ENCODE data around the gene FAT1. TPM values are rescaled to one million over a fixed set of nuclear protein-coding genes. Genes with fewer than 3 reads are reported as not detected.

FAT1 gene
- total and polyA plus RNA-seq, 5 donors from 2014 or later = 0.10 TPM; not detected in 4

DNA sequence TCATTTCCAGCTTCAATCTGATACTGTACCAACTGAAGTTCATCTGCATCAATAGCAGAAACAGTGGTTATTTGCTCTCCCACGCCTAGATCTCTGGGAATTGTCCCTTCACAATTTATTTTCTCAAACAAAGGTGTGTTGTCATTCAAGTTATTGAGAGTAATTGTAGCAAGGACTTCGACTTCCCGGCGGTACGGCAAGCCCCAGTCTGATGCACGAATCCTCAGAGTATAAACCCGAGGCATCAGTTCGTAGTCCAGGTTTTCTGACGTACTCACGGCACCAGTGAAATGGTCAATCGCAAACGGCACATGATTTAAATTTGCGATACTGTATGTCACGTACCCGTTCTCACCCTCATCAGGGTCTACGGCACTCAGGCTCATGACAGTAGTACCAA is 15.7 kb downstream of the FAT1 start:
- DNase-seq (no peak), ATAC-seq (ENCODE audit: low read depth in 2 of 2) (no peak)
- Histone ChIP-seq H3K9me3 (ENCODE audit: control insufficient read depth in 2 of 2, low read length in 2 of 2) (no peaks in the 10 kb centered on the region), H3K4me3 (ENCODE audit: low read depth, low read length) (no peak overlapping the region), H3K27ac (ENCODE audit: insufficient read depth, low read length, poor library complexity, severe bottlenecking) (no peak overlapping the region), H3K27me3 (ENCODE audit: control insufficient read depth, insufficient read depth, low read length) (no peaks in the 10 kb centered on the region), H3K4me1 (ENCODE audit: control insufficient read depth, insufficient read depth, low read length, poor library complexity, severe bottlenecking) (no peaks in the 10 kb centered on the region), H3K36me3 (ENCODE audit: control insufficient read depth, insufficient read depth, low read length) (no peaks in the 10 kb centered on the region)
- Mint-ChIP-seq H3K36me3 (no peaks in the 10 kb centered on the region), H3K4me1 (no peaks in the 10 kb centered on the region), H3K27ac (no peak overlapping the region), H3K4me3 (no peak overlapping the region), H3K27me3 (no peaks in the 10 kb centered on the region), H3K9me3 (peaks cover 0 to 17% (median 2%) of the 10 kb centered on the region in 7 donors)

DNA sequence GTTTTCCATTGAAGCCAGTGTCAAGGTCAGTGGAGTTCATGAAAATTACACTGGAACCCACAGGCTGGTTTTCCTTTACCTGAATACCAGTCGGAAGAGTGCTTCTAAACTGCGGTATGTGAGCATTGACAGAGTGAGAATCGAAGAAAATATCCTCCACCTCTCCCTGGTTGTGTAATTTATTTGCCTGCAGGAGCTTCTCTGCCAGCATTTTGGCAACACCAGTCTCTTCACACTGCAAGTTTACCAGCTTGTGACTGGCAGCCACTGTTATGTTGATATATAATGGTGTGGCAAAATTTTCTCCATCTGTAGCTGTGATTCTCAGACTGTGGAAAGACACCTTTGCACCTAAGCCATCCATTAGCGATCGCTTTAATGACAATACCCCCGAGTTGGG is 16.1 kb downstream of the FAT1 start:
- Mint-ChIP-seq H3K36me3 (no peaks in the 10 kb centered on the region), H3K27me3 (no peaks in the 10 kb centered on the region), H3K4me1 (no peaks in the 10 kb centered on the region), H3K9me3 (peaks cover 0 to 14% (median 1%) of the 10 kb centered on the region in 7 donors), H3K27ac (no peak overlapping the region), H3K4me3 (no peak overlapping the region)
- Histone ChIP-seq H3K9me3 (ENCODE audit: control insufficient read depth in 2 of 2, low read length in 2 of 2) (no peaks in the 10 kb centered on the region), H3K27me3 (ENCODE audit: control insufficient read depth, insufficient read depth, low read length) (no peaks in the 10 kb centered on the region), H3K36me3 (ENCODE audit: control insufficient read depth, insufficient read depth, low read length) (no peaks in the 10 kb centered on the region), H3K4me1 (ENCODE audit: control insufficient read depth, insufficient read depth, low read length, poor library complexity, severe bottlenecking) (no peaks in the 10 kb centered on the region), H3K4me3 (ENCODE audit: low read depth, low read length) (no peak overlapping the region), H3K27ac (ENCODE audit: insufficient read depth, low read length, poor library complexity, severe bottlenecking) (no peak overlapping the region)
- ATAC-seq (ENCODE audit: low read depth in 2 of 2) (no peak), DNase-seq (no peak)

DNA sequence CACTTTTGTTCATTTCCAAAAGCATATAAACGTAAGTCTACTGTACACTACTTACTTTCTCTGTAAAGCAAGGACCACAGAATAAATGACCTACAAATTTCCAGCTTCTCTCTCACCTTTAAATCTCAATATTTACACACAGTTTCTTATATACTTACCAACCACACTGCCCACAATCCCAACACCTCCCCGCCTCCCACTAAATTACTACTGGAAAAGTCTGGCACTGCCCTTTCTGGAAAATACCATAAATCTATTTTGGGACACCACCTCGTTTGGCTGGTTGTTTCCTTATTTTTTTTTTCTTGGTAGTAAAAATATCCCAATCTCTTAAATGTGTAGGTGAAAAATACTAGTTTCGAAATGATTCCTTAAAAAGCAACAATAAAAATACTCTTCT is 19.6 kb downstream of the FAT1 start:
- ATAC-seq (ENCODE audit: low read depth in 2 of 2) (no peak), DNase-seq (no peak)
- H3K36me3 ChIP-seq (ENCODE audit: control insufficient read depth, insufficient read depth, low read length) = no peaks in the 10 kb centered on the region
- Mint-ChIP-seq H3K36me3 (no peaks in the 10 kb centered on the region), H3K27ac (no peak overlapping the region), H3K9me3 (peaks cover 0 to 9% (median 1%) of the 10 kb centered on the region in 7 donors), H3K27me3 (no peaks in the 10 kb centered on the region), H3K4me1 (no peaks in the 10 kb centered on the region), H3K4me3 (no peak overlapping the region)
- H3K4me3 ChIP-seq (ENCODE audit: low read depth, low read length) = no peak overlapping the region
- no peaks in the 10 kb centered on the region for H3K9me3 ChIP-seq (ENCODE audit: control insufficient read depth in 2 of 2, low read length in 2 of 2)
- H3K4me1 ChIP-seq (ENCODE audit: control insufficient read depth, insufficient read depth, low read length, poor library complexity, severe bottlenecking) = no peaks in the 10 kb centered on the region
- H3K27me3 ChIP-seq (ENCODE audit: control insufficient read depth, insufficient read depth, low read length) = no peaks in the 10 kb centered on the region
- no peak overlapping the region for H3K27ac ChIP-seq (ENCODE audit: insufficient read depth, low read length, poor library complexity, severe bottlenecking)

DNA sequence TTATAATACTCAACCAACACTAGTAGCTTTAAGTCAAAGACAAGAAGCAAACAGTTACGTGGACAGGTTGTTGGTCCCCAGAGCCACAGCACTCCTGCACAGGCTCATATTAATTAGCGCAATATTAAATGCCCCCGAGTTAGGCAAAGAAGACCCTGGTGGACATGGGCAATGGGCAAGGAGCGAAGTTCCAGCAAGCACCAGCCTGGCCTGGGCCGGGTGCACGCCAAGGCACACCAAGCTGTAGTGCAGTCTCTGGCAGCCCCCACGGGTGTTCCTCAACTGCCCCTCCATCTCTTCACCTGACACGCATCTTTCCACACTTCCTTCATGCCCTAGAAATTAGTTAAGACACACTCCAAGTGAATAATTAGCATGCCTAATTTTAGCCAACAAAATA is 20.1 kb downstream of the FAT1 start:
- peaks cover under 1 to 9% (median 2%) of the 10 kb centered on the region in 7 donors for H3K9me3 Mint-ChIP-seq
- H3K36me3 Mint-ChIP-seq = no peaks in the 10 kb centered on the region
- no peaks in the 10 kb centered on the region for H3K27me3 Mint-ChIP-seq
- Histone ChIP-seq H3K9me3 (ENCODE audit: control insufficient read depth in 2 of 2, low read length in 2 of 2) (no peaks in the 10 kb centered on the region), H3K27me3 (ENCODE audit: control insufficient read depth, insufficient read depth, low read length) (no peaks in the 10 kb centered on the region), H3K36me3 (ENCODE audit: control insufficient read depth, insufficient read depth, low read length) (no peaks in the 10 kb centered on the region), H3K4me3 (ENCODE audit: low read depth, low read length) (no peak overlapping the region), H3K27ac (ENCODE audit: insufficient read depth, low read length, poor library complexity, severe bottlenecking) (no peak overlapping the region), H3K4me1 (ENCODE audit: control insufficient read depth, insufficient read depth, low read length, poor library complexity, severe bottlenecking) (no peaks in the 10 kb centered on the region)
- no peaks in the 10 kb centered on the region for H3K4me1 Mint-ChIP-seq
- ATAC-seq (ENCODE audit: low read depth in 2 of 2) (no peak), DNase-seq (no peak)
- no peak overlapping the region for H3K27ac Mint-ChIP-seq
- H3K4me3 Mint-ChIP-seq = no peak overlapping the region

DNA sequence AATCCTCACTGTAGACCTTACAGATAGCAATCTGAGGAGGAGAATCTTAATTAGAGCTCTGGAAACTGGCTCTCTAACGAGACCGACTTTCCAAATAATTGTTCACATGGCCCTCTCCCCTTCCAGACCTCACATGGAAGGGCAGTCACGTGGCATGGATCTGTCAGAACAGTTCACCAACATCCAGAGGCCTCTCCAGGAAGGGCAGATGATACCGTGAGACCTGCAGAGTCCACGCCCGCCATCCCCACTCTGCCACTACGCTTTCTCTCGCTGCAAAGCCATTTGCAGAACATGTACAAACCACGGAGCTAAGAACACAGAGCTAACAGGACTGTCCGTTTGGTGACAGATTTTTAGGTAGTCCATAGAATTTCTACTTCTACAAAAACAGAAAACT is 20.7 kb downstream of the FAT1 start:
- ATAC-seq (ENCODE audit: low read depth in 2 of 2) (no peak), DNase-seq (no peak)
- Mint-ChIP-seq H3K27me3 (no peaks in the 10 kb centered on the region), H3K4me3 (no peak overlapping the region), H3K36me3 (no peaks in the 10 kb centered on the region), H3K9me3 (peaks cover 1 to 14% (median 5%) of the 10 kb centered on the region in 7 donors), H3K27ac (no peak overlapping the region), H3K4me1 (no peaks in the 10 kb centered on the region)
- Histone ChIP-seq H3K27ac (ENCODE audit: insufficient read depth, low read length, poor library complexity, severe bottlenecking) (no peak overlapping the region), H3K9me3 (ENCODE audit: control insufficient read depth in 2 of 2, low read length in 2 of 2) (no peaks in the 10 kb centered on the region), H3K4me3 (ENCODE audit: low read depth, low read length) (no peak overlapping the region), H3K27me3 (ENCODE audit: control insufficient read depth, insufficient read depth, low read length) (no peaks in the 10 kb centered on the region), H3K4me1 (ENCODE audit: control insufficient read depth, insufficient read depth, low read length, poor library complexity, severe bottlenecking) (no peaks in the 10 kb centered on the region), H3K36me3 (ENCODE audit: control insufficient read depth, insufficient read depth, low read length) (no peaks in the 10 kb centered on the region)

DNA sequence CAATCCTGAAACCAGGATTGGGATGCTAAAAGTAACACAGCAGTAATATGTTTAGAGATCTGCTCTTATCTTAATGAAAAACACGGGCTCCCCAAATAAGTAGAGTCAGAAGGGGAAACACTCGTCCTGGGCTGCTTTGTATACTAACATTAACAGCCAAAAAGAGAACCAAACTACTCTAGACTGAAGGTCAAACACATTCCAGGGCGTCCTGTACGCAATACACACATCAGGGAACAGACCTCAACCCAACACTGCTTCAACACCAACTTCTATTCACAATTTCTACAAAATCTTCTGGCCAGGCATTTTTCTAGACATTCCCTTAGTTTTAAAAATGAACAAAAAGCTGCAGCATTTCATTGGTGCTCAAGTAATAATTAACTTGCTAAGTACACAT is 21.4 kb downstream of the FAT1 start:
- H3K9me3 ChIP-seq (ENCODE audit: control insufficient read depth in 2 of 2, low read length in 2 of 2) = no peaks in the 10 kb centered on the region
- DNase-seq = no peak
- Mint-ChIP-seq H3K36me3 (no peaks in the 10 kb centered on the region), H3K27me3 (no peaks in the 10 kb centered on the region), H3K4me3 (no peak overlapping the region), H3K9me3 (peaks cover 1 to 13% (median 5%) of the 10 kb centered on the region in 7 donors), H3K4me1 (no peaks in the 10 kb centered on the region), H3K27ac (no peak overlapping the region)
- H3K27me3 ChIP-seq (ENCODE audit: control insufficient read depth, insufficient read depth, low read length) = no peaks in the 10 kb centered on the region
- no peaks in the 10 kb centered on the region for H3K4me1 ChIP-seq (ENCODE audit: control insufficient read depth, insufficient read depth, low read length, poor library complexity, severe bottlenecking)
- H3K27ac ChIP-seq (ENCODE audit: insufficient read depth, low read length, poor library complexity, severe bottlenecking) = no peak overlapping the region
- no peaks in the 10 kb centered on the region for H3K36me3 ChIP-seq (ENCODE audit: control insufficient read depth, insufficient read depth, low read length)
- ATAC-seq (ENCODE audit: low read depth in 2 of 2) = no peak
- H3K4me3 ChIP-seq (ENCODE audit: low read depth, low read length) = no peak overlapping the region

DNA sequence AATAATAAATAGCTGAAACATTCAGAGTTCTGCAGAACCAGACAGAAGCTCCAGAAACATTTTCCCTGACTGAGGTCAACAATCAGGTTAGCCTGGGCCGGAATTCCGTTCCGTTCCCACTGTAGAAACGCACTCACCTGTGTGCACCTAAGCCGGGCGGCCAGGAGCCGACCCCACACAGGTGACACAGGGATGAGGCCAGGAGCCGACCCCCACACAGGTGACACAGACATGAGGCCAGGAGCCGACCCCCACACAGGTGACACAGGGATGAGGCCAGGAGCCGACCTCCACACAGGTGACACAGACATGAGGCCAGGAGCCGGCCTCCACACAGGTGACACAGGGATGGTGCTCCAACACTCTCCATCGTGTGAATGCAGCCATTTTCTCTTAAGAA is 21.9 kb downstream of the FAT1 start:
- H3K4me3 Mint-ChIP-seq = no peak overlapping the region
- DNase-seq (no peak), ATAC-seq (ENCODE audit: low read depth in 2 of 2) (no peak)
- Histone ChIP-seq H3K27me3 (ENCODE audit: control insufficient read depth, insufficient read depth, low read length) (no peaks in the 10 kb centered on the region), H3K4me3 (ENCODE audit: low read depth, low read length) (no peak overlapping the region), H3K9me3 (ENCODE audit: control insufficient read depth in 2 of 2, low read length in 2 of 2) (no peaks in the 10 kb centered on the region), H3K36me3 (ENCODE audit: control insufficient read depth, insufficient read depth, low read length) (no peaks in the 10 kb centered on the region), H3K4me1 (ENCODE audit: control insufficient read depth, insufficient read depth, low read length, poor library complexity, severe bottlenecking) (no peaks in the 10 kb centered on the region), H3K27ac (ENCODE audit: insufficient read depth, low read length, poor library complexity, severe bottlenecking) (no peak overlapping the region)
- H3K4me1 Mint-ChIP-seq = no peaks in the 10 kb centered on the region
- H3K27ac Mint-ChIP-seq = no peak overlapping the region
- no peaks in the 10 kb centered on the region for H3K36me3 Mint-ChIP-seq
- H3K9me3 Mint-ChIP-seq = peaks cover 1 to 13% (median 5%) of the 10 kb centered on the region in 7 donors
- H3K27me3 Mint-ChIP-seq = no peaks in the 10 kb centered on the region

DNA sequence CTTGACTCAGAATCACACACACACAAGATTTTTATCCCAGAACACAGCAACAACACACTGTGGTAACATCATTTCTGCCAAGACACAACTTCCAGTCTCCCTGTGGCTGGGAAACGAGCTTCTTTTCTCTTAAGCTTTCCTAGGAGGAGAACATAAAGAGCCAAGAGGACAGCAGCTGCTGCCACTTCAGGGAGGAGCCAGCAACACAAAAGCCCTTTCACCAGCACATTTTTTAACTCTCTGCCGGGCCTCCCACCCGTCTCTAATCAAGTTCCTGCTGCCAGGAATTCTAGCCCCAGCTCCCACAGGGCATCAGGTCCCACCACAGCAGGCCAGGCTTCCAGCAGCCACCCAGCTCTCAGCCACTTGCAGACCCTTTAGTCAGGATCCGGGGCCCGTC is 22.4 kb downstream of the FAT1 start:
- ATAC-seq (ENCODE audit: low read depth in 2 of 2) (no peak), DNase-seq (no peak)
- Mint-ChIP-seq H3K4me3 (no peak overlapping the region), H3K4me1 (no peaks in the 10 kb centered on the region), H3K27me3 (no peaks in the 10 kb centered on the region), H3K9me3 (peaks cover 1 to 14% (median 5%) of the 10 kb centered on the region in 7 donors), H3K27ac (no peak overlapping the region), H3K36me3 (no peaks in the 10 kb centered on the region)
- no peak overlapping the region for H3K4me3 ChIP-seq (ENCODE audit: low read depth, low read length)
- H3K27ac ChIP-seq (ENCODE audit: insufficient read depth, low read length, poor library complexity, severe bottlenecking) = no peak overlapping the region
- H3K4me1 ChIP-seq (ENCODE audit: control insufficient read depth, insufficient read depth, low read length, poor library complexity, severe bottlenecking) = no peaks in the 10 kb centered on the region
- H3K9me3 ChIP-seq (ENCODE audit: control insufficient read depth in 2 of 2, low read length in 2 of 2) = no peaks in the 10 kb centered on the region
- no peaks in the 10 kb centered on the region for H3K27me3 ChIP-seq (ENCODE audit: control insufficient read depth, insufficient read depth, low read length)
- H3K36me3 ChIP-seq (ENCODE audit: control insufficient read depth, insufficient read depth, low read length) = no peaks in the 10 kb centered on the region
